IMR-90 (cell line): ENCODE measurements around the gene DPM1. TPM values are rescaled to one million over a fixed set of nuclear protein-coding genes. Genes with fewer than 3 reads are reported as not detected.

Experiments
- ATAC-seq: fragments of 200-7000 bp; cut with Tn5 transposase; 2 replicates; pipeline ENCODE4 v1.9.1; 2020; ENCODE audit warnings: low read depth, mild to moderate bottlenecking, moderate library complexity
- BruUV-seq: library from RNA; stranded (reverse); fragments of 400-500 nt; replicated peaks from 2 replicates; lab custom pipeline; 2021; lab: Mats Ljungman, UMichigan
- CTCF ChIA-PET: fragments of 300-600 bp; formaldehyde crosslinking; extraction: SDS; loops from one replicate; lab custom pipeline; 2021; ENCODE audit warnings: antibody characterized with exemption; lab: Yijun Ruan, JAX
- POLR2A ChIA-PET: fragments of 300-600 bp; sonication (Branson Sonifier 250); formaldehyde crosslinking; loops from one replicate; lab custom pipeline; 2022; ENCODE audit warnings: antibody characterized with exemption; ENCODE audit not compliant: unreplicated experiment; lab: Charles Lee
- DNase-seq: peaks from one replicate; pipeline ENCODE4 v3.0.0; 2013
- H2AFZ ChIP-seq: replicated peaks from 2 replicates; pipeline ENCODE3; 2013; ENCODE audit warnings: low read length, mild to moderate bottlenecking; ENCODE audit not compliant: poor library complexity
- H2AK5ac ChIP-seq: 2 replicates; pipeline ENCODE4 v1.6.1; 2013; ENCODE audit warnings: low read depth, low read length, inconsistent platforms
- H2AK9ac ChIP-seq: replicated peaks from 2 replicates; pipeline ENCODE3; 2013; ENCODE audit warnings: mild to moderate bottlenecking, low read depth, low read length, moderate library complexity; ENCODE audit not compliant: poor library complexity
- H2BK120ac ChIP-seq: 2 replicates; pipeline ENCODE4 v1.6.1; 2013; ENCODE audit warnings: low read depth, low read length, inconsistent platforms
- H2BK15ac ChIP-seq: 3 replicates; pipeline ENCODE4 v1.6.1; 2013; ENCODE audit warnings: low read depth, low read length, inconsistent platforms
- H2BK20ac ChIP-seq: 2 replicates; pipeline ENCODE4 v1.6.1; 2013; ENCODE audit warnings: low read depth, mild to moderate bottlenecking, inconsistent platforms, low read length, moderate library complexity
- H2BK5ac ChIP-seq: 2 replicates; pipeline ENCODE4 v1.6.1; 2013; ENCODE audit warnings: mild to moderate bottlenecking, low read depth, low read length, inconsistent platforms; ENCODE audit not compliant: poor library complexity, severe bottlenecking
- H3K14ac ChIP-seq: replicated peaks from 2 replicates; pipeline ENCODE4 v1.6.1; 2013; ENCODE audit warnings: low read depth, low read length, inconsistent platforms
- H3K18ac ChIP-seq: 2 replicates; pipeline ENCODE4 v1.6.1; 2013; ENCODE audit warnings: low read depth, low read length, control low read depth
- H3K23ac ChIP-seq: 2 replicates; pipeline ENCODE4 v1.6.1; 2013; ENCODE audit warnings: low read depth, low read length, inconsistent platforms
- H3K27ac ChIP-seq: 2 replicates; pipeline ENCODE4 v1.5.1; 2013; ENCODE audit warnings: mild to moderate bottlenecking, control low read depth, low read length; ENCODE audit not compliant: insufficient read depth
- H3K27me3 ChIP-seq: 2 replicates; pipeline ENCODE4 v1.6.1; 2013; ENCODE audit warnings: low read length; ENCODE audit not compliant: control insufficient read depth, insufficient read depth
- H3K36me3 ChIP-seq: 2 replicates; pipeline ENCODE4 v1.6.1; 2013; ENCODE audit warnings: low read length, mixed read lengths; ENCODE audit not compliant: control insufficient read depth, insufficient read depth
- H3K4ac ChIP-seq: 2 replicates; pipeline ENCODE4 v1.6.1; 2013; ENCODE audit warnings: low read depth, low read length, inconsistent platforms
- H3K4me1 ChIP-seq: 2 replicates; pipeline ENCODE4 v1.6.1; 2013; ENCODE audit warnings: low read length, mixed read lengths; ENCODE audit not compliant: control insufficient read depth, insufficient read depth
- H3K4me2 ChIP-seq: 2 replicates; pipeline ENCODE4 v1.6.1; 2013; ENCODE audit warnings: low read depth, mild to moderate bottlenecking, control low read depth, low read length, moderate library complexity
- H3K4me3 ChIP-seq: 2 replicates; pipeline ENCODE4 v1.5.1; 2013; ENCODE audit warnings: low read depth, mild to moderate bottlenecking, control low read depth, low read length, moderate library complexity; ENCODE audit not compliant: insufficient read depth
- H3K56ac ChIP-seq: 2 replicates; pipeline ENCODE4 v1.6.1; 2013; ENCODE audit warnings: low read length, inconsistent platforms; ENCODE audit not compliant: insufficient read depth; ENCODE audit errors: extremely low read depth
- H3K79me1 ChIP-seq, 2 experiments: 2 replicates each; pipeline ENCODE4 v1.6.1; 2013; ENCODE audit warnings: low read length in 2 of 2, inconsistent platforms in 1 of 2, low read depth in 1 of 2
- H3K9ac ChIP-seq: 2 replicates; pipeline ENCODE4 v1.6.1; 2013; ENCODE audit warnings: low read depth, low read length, control low read depth
- H3K9me1 ChIP-seq: 2 replicates; pipeline ENCODE4 v1.6.1; 2013; ENCODE audit warnings: low read length, inconsistent platforms; ENCODE audit not compliant: insufficient read depth
- H3K9me3 ChIP-seq: 2 replicates; pipeline ENCODE4 v1.6.1; 2013; ENCODE audit warnings: low read length; ENCODE audit not compliant: control insufficient read depth, insufficient read depth
- H4K20me1 ChIP-seq: 2 replicates; pipeline ENCODE4 v1.6.1; 2013; ENCODE audit warnings: low read length, inconsistent platforms; ENCODE audit not compliant: insufficient read depth
- H4K5ac ChIP-seq: 2 replicates; pipeline ENCODE4 v1.6.1; 2013; ENCODE audit warnings: mild to moderate bottlenecking, low read depth, low read length, control low read depth
- H4K8ac ChIP-seq, 2 experiments: 2 replicates each; pipeline ENCODE4 v1.6.1; 2013; ENCODE audit warnings: low read depth in 2 of 2, low read length in 2 of 2, control low read depth in 1 of 2, inconsistent platforms in 1 of 2
- H4K91ac ChIP-seq: 2 replicates; pipeline ENCODE4 v1.6.1; 2013; ENCODE audit warnings: low read depth, low read length, inconsistent platforms; ENCODE audit not compliant: insufficient read depth
- BHLHE40 ChIP-seq: fragments of 150-350 bp; IDR thresholded peaks from 2 replicates; pipeline ENCODE4 v1.6.1; 2016; ENCODE audit warnings: mild to moderate bottlenecking, low read depth, low read length
- CEBPB ChIP-seq: IDR thresholded peaks from 2 replicates; pipeline ENCODE4 v1.6.1; 2012; ENCODE audit warnings: low read depth, low read length, improper control_type of control experiment
- CHD1 ChIP-seq: IDR thresholded peaks from 2 replicates; pipeline ENCODE4 v1.6.1; 2012; ENCODE audit warnings: low read depth, low read length, improper control_type of control experiment
- ELK1 ChIP-seq: fragments of 150-350 bp; IDR thresholded peaks from 2 replicates; pipeline ENCODE4 v1.6.1; 2016; ENCODE audit warnings: low read depth, mild to moderate bottlenecking, low read length, moderate library complexity, borderline replicate concordance
- MAZ ChIP-seq: IDR thresholded peaks from 2 replicates; pipeline ENCODE4 v1.6.1; 2012; ENCODE audit warnings: low read depth, mild to moderate bottlenecking, low read length, improper control_type of control experiment, moderate library complexity, borderline replicate concordance
- POLR2A ChIP-seq: IDR thresholded peaks from 2 replicates; pipeline ENCODE4 v1.6.1; 2012; ENCODE audit warnings: mild to moderate bottlenecking, low read depth, low read length
- RAD21 ChIP-seq: IDR thresholded peaks from 2 replicates; pipeline ENCODE4 v1.6.1; 2012; ENCODE audit warnings: low read length, improper control_type of control experiment
- RFX5 ChIP-seq: IDR thresholded peaks from 2 replicates; pipeline ENCODE4 v1.8.0; 2012; ENCODE audit warnings: low read depth, mild to moderate bottlenecking, low read length, moderate library complexity
- SMC3 ChIP-seq: fragments of 150-350 bp; IDR thresholded peaks from 2 replicates; pipeline ENCODE4 v1.6.1; 2016; ENCODE audit warnings: low read depth, mild to moderate bottlenecking, antibody characterized with exemption, low read length, moderate library complexity
- USF2 ChIP-seq: fragments of 150-350 bp; IDR thresholded peaks from 2 replicates; pipeline ENCODE4 v1.6.1; 2017; ENCODE audit warnings: mild to moderate bottlenecking, antibody characterized with exemption, low read length, low read depth
- WGBS, 2 experiments: methylation state at CpG; one replicate each; pipeline versions ENCODE4 v1.1.5 to v1.1.7; 2013; ENCODE audit warnings: missing lambda C conversion rate in 2 of 2; ENCODE audit not compliant: insufficient read length in 1 of 2; ENCODE audit errors: extremely low coverage in 2 of 2; 5-methylcytosine and 5-hydroxymethylcytosine counted together
- dilution Hi-C: fragments of 300-500 bp; cut with HindIII; formaldehyde crosslinking; loops from one replicate; pipeline ENCODE4 v1.14.3; 2018; ENCODE audit warnings: low sequenced_read_pairs; ENCODE audit not compliant: unreplicated experiment
- in situ Hi-C: fragments of 300-500 bp; cut with MboI; formaldehyde crosslinking; loops from 3 replicates; pipeline ENCODE4 v1.14.3; 2019; ENCODE audit warnings: low sequenced_read_pairs, inconsistent platforms, mixed read lengths
- intact Hi-C: fragments of 100-400 bp; cut with micrococcal nuclease; formaldehyde crosslinking; loops from 2 replicates; pipeline ENCODE4 v1.10.0; 2022
- polyA plus RNA-seq, 3 experiments: library from polyadenylated mRNA; depleted of rRNA; stranded (reverse); fragments of >200 nt; gene quantifications; 2 replicates each; pipeline ENCODE4 v1.2.3, GENCODE V29; 2012; ENCODE audit warnings: low replicate concordance in 1 of 3
- total RNA-seq: library from RNA; depleted of rRNA; stranded (reverse); fragments of >200 nt; gene quantifications from 2 replicates; pipeline ENCODE4 v1.2.3, GENCODE V29; 2012

The DPM1 gene
- total and polyA plus RNA-seq, 2 of the 4 experiments (the other 2 are of a cell fraction): 59.1 to 89.1 TPM

GRCh38 chr20:50992336-50992732 is 34.0 kb upstream of the DPM1 start (continued):
- no peak for TF ChIP-seq RAD21
- no peak for TF ChIP-seq MAZ
- TF ChIP-seq ELK1: no peak
- TF ChIP-seq RFX5: no peak
- TF ChIP-seq POLR2A: no peak

- Histone ChIP-seq H2BK15ac (peak overlapping the region; percentile 15; the same call in 1 of the 3 replicates), H3K9me1 (peaks cover 8% of the 10 kb centered on the region), H3K56ac (no peak overlapping the region), H2AK9ac (peak overlapping the region; percentile 74), H3K4me1 (peaks cover 3% of the 10 kb centered on the region), H3K4me3 (no peak overlapping the region), H3K23ac (no peak overlapping the region), H2BK120ac (peak overlapping the region; percentile 57; the same call in 1 of the 2 replicates), H3K79me1 (no peaks in the 10 kb centered on the region), H2AFZ (peak overlapping the region; percentile 77), H2BK20ac (peak overlapping the region; percentile 20; the same call in 1 of the 2 replicates), H3K4me2 (no peak overlapping the region), H3K36me3 (no peaks in the 10 kb centered on the region), H3K4ac (peak overlapping the region; percentile 60; the same call in 1 of the 2 replicates), H4K91ac (peak overlapping the region; percentile 26; the same call in 1 of the 2 replicates), H3K9me3 (no peaks in the 10 kb centered on the region), H3K14ac (peak overlapping the region; percentile 65; the same call in 1 of the 2 replicates), H4K8ac (peak overlapping the region in 1 of 2 experiments; percentile 45; a peak in 1 of 4 replicates), H3K27ac (no peak overlapping the region), H3K9ac (no peak overlapping the region), H4K5ac (peak overlapping the region; percentile 8; the same call in 1 of the 2 replicates), H2BK5ac (no peak overlapping the region), H4K20me1 (no peaks in the 10 kb centered on the region), H3K18ac (no peak overlapping the region), H2AK5ac (peak overlapping the region; percentile 5; the same call in 1 of the 2 replicates), H3K27me3 (no peaks in the 10 kb centered on the region)
- no TSS peak for BruUV-seq
- TF ChIP-seq ELK1: no peak
- TF ChIP-seq CEBPB: no peak
- TF ChIP-seq BHLHE40: no peak
- no peak for TF ChIP-seq POLR2A
- no peak for TF ChIP-seq CHD1
- TF ChIP-seq SMC3: no peak
- TF ChIP-seq USF2: no peak
- TF ChIP-seq RFX5: no peak
- ChIA-PET POLR2A (no interaction called here), CTCF (interaction anchor here (0.7 kb wide), 2 partner anchors 155 to 251 kb away, joined by 3 to 6 read pairs; no protein-coding TSS in a partner anchor)
- DNase-seq: peak; percentile 37
- dilution Hi-C loops (no loop called here), in situ Hi-C loops (loop anchor here (25.0 kb wide), 2 partner anchors 771 to 1096 kb away; partner anchors contain the start of gene ATP9A), intact Hi-C loops (no loop called here)
- ATAC-seq: no peak
- no CpG with 5 or more reads among the region's 3 CpGs for WGBS, 2 experiments
These were observed 32.7 kb upstream of the DPM1 start for GRCh38 chr20:50991076-50991475.
